Activated CD4-positive, alpha-beta memory T cell treated with anti-CD3 and anti-CD28 coated beads for 36 hours (primary cell): ENCODE results near the gene SPRY1. TPM values are rescaled to one million over a fixed set of nuclear protein-coding genes. Genes with fewer than 3 reads are reported as not detected.

Source experiments
- CTCF ChIA-PET: fragments of 350-600 bp; sonication (Branson Sonifier 250); formaldehyde crosslinking; loops from one replicate; lab custom pipeline; 2021; ENCODE audit warnings: antibody characterized with exemption, inconsistent platforms; lab: Charles Lee
- POLR2A ChIA-PET: fragments of 350-600 bp; sonication (Branson Sonifier 250); formaldehyde crosslinking; loops from one replicate; lab custom pipeline; 2021; ENCODE audit warnings: antibody characterized with exemption; lab: Charles Lee
- DNase-seq: peaks from one replicate; pipeline ENCODE4 v3.0.0-alpha.2; 2020
- H3K27ac Mint-ChIP-seq: one replicate; pipeline ENCODE4 v1.8.0; 2021; ENCODE audit warnings: mixed read lengths
- H3K27me3 Mint-ChIP-seq: one replicate; pipeline ENCODE4 v1.8.0; 2021; ENCODE audit warnings: mixed read lengths
- H3K36me3 Mint-ChIP-seq: one replicate; pipeline ENCODE4 v1.8.0; 2021; ENCODE audit warnings: mixed read lengths
- H3K4me1 Mint-ChIP-seq: one replicate; pipeline ENCODE4 v1.8.0; 2021; ENCODE audit warnings: low read depth, mixed read lengths
- H3K4me3 Mint-ChIP-seq: one replicate; pipeline ENCODE4 v1.8.0; 2021; ENCODE audit warnings: mild to moderate bottlenecking, mixed read lengths
- H3K9me3 Mint-ChIP-seq: one replicate; pipeline ENCODE4 v1.8.0; 2021; ENCODE audit warnings: mixed read lengths
- intact Hi-C: fragments of 100-400 bp; cut with micrococcal nuclease; formaldehyde crosslinking; loops from one replicate; pipeline ENCODE4 v1.15.1; 2023
- total RNA-seq, 2 experiments: library from RNA; stranded (reverse); gene quantifications; one replicate each; pipeline ENCODE4 v1.2.3, GENCODE V29; 2021

The SPRY1 gene
- total RNA-seq, 2 experiments from 2014 or later, result 11.1 to 14.0 TPM

DNA sequence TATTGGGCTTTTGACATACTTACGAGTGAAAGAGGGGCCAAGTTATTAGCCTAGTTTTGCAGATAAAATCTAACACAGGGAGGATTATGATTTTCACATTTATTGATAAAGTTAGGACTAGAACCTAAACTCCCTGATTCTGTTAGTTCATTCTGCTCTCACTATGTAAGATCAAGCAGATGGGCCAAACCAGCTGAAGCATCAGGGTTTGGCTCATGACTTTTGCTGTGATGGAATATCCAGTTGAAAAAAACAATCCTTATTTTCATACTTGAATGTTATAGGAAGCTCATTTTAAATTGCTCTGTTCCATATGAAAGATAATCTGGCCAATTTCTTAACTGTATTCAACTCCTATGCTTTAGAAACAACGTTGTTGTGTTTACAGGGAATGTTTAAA lies 21.2 kb downstream of the SPRY1 start:
- Mint-ChIP-seq H3K36me3 (no peaks in the 10 kb centered on the region), H3K4me3 (no peak overlapping the region), H3K27me3 (peaks cover 1% of the 10 kb centered on the region), H3K4me1 (peaks cover 44% of the 10 kb centered on the region), H3K9me3 (no peaks in the 10 kb centered on the region), H3K27ac (no peak overlapping the region)
- intact Hi-C loops, result no loop called here
- CTCF ChIA-PET, result no interaction called here
- DNase-seq, result no peak
- POLR2A ChIA-PET, result interaction anchor here (1.9 kb wide), 1 partner anchor 18 kb away, joined by 9 read pairs; no protein-coding TSS in a partner anchor

- CTCF ChIA-PET, result interaction anchor here (1.0 kb wide), 1 partner anchor 10 kb away, joined by 3 read pairs; no protein-coding TSS in a partner anchor
- peaks cover 1% of the 10 kb centered on the region for H3K27me3 Mint-ChIP-seq
- no peak overlapping the region for H3K4me3 Mint-ChIP-seq
- intact Hi-C loops, result no loop called here
- no peaks in the 10 kb centered on the region for H3K36me3 Mint-ChIP-seq
- DNase-seq, result no peak
- H3K4me1 Mint-ChIP-seq, result peaks cover 43% of the 10 kb centered on the region
- no peak overlapping the region for H3K27ac Mint-ChIP-seq
- POLR2A ChIA-PET, result interaction anchor here (1.9 kb wide), 1 partner anchor 19 kb away, joined by 9 read pairs; no protein-coding TSS in a partner anchor
- no peaks in the 10 kb centered on the region for H3K9me3 Mint-ChIP-seq
Observed at GRCh38 chr4:123418351-123418931, 21.8 kb downstream of the SPRY1 start.

- intact Hi-C loops, result loop anchor here (1.0 to 2.0 kb wide), 3 partner anchors 21 to 253 kb away; no protein-coding TSS in a partner anchor
- ChIA-PET POLR2A (interaction anchor here (1.7 kb wide), 1 partner anchor 23 kb away, joined by 8 read pairs; the partner anchor contains the start of gene SPRY1), CTCF (no interaction called here)
- Mint-ChIP-seq H3K27me3 (peaks cover 1% of the 10 kb centered on the region), H3K9me3 (no peaks in the 10 kb centered on the region), H3K27ac (peak overlapping the region; percentile 83), H3K4me3 (no peak overlapping the region), H3K36me3 (no peaks in the 10 kb centered on the region), H3K4me1 (peaks cover 44% of the 10 kb centered on the region)
- no peak for DNase-seq
Observed at GRCh38 chr4:123419885-123420755, 23.5 kb downstream of the SPRY1 start.

DNA sequence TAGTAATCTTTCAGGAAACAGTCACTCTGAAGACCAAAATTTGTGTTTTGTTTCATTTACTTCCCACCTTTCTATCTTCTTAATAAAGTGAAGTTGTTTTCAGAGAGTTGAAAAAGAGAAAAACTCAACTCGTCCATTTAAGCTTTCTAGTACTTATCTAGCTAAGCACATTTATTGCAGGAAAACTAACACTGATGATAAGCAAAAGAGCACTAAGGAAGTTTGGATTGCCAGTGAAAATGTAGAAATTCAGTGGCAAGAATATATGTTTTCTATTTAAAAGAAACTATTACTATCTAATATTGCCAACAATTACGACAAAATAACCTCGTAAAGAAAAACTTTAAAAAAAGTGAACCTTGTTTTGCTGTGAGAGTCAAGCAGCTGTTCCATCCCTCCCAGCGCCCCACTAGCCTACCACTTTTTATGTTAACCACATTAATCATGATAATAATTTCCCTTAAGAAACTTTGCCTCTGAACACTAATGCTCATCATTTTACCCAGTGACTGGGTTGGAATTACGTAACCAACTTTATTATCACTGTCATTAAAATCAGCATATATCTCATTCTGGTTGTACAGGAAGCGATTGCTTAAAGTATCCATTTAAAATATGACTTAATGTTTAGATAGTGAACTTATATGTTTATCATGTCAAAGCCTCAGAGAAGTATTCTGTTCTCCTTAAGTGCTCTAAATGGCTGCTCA lies 24.8 kb downstream of the SPRY1 start:
- ChIA-PET POLR2A (interaction anchor here (1.7 kb wide), 1 partner anchor 24 kb away, joined by 8 read pairs; the partner anchor contains the start of gene SPRY1), CTCF (no interaction called here)
- no peak for DNase-seq
- Mint-ChIP-seq H3K27me3 (peaks cover 1% of the 10 kb centered on the region), H3K27ac (peak overlapping the region; percentile 72), H3K9me3 (no peaks in the 10 kb centered on the region), H3K36me3 (no peaks in the 10 kb centered on the region), H3K4me1 (peaks cover 39% of the 10 kb centered on the region), H3K4me3 (peak overlapping the region; percentile 52)
- intact Hi-C loops, result loop anchor here (2.0 kb wide), 1 partner anchor 63 kb away; no protein-coding TSS in a partner anchor

DNA sequence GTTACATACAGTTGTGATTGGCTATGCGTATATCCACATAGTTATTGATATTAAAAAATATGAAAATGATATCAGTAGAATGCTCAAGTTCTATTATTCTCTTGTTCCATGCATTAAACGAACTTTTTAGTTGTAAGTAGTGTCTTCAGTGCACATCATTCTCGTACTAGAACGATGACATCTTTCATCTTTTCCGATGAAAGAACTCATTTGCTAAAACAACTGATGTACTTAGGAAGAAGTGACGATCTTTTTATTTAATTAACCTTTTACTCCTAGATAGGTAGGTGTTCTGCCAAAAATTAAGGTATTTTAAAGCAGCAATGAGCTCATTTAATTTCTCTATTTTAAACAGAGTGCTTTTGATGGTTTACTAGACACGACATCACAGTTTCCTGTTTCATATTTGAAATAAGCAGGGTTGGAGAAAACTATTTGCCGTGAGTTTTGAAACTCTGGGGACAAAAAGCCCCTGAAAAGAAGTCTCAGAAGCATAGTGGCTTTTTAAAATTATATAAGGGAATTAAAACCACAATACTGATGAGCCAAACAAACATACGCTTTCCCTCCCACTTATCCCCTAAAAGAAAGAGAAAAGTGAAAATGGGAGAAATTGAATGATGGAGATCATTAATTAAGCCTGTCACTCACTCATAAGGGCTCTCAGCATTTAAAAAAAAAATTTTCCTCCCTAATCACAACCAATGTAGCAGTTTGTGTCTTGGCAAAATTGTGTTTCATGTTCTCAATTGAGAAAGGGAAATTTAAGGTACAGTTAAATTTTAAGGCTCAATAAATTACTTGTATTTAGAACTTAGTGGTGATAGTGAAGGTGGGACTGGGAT lies 25.6 kb downstream of the SPRY1 start:
- H3K27ac Mint-ChIP-seq, result peak overlapping the region; percentile 72
- peaks cover 1% of the 10 kb centered on the region for H3K27me3 Mint-ChIP-seq
- intact Hi-C loops, result loop anchor here (1.0 to 2.0 kb wide), 3 partner anchors 21 to 63 kb away; no protein-coding TSS in a partner anchor
- POLR2A ChIA-PET, result no interaction called here
- peaks cover 3% of the 10 kb centered on the region for H3K9me3 Mint-ChIP-seq
- H3K4me3 Mint-ChIP-seq, result peak overlapping the region; percentile 52
- CTCF ChIA-PET, result interaction anchor here (0.7 kb wide), 1 partner anchor 250 kb away, joined by 3 read pairs; no protein-coding TSS in a partner anchor
- H3K4me1 Mint-ChIP-seq, result peaks cover 36% of the 10 kb centered on the region
- no peak for DNase-seq
- no peaks in the 10 kb centered on the region for H3K36me3 Mint-ChIP-seq

DNA sequence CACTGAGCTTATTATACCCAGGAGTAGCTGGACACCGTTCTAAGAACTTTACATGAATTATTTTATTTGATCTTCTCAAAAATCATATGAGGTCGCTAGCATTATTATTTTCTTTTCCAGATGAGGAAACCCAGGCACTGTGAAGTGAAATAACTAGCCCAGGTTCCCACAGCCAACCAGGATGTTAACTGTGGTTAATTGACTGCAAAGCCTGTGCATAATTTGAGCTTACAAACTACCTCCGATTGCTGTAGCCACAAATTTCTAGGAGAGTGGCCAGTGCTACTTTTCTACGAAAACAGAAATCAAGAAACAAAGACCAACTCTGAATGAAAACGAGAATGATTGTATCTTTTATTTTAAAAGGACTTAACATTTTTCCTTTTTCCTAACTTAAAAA lies 27.2 kb downstream of the SPRY1 start:
- peaks cover 29% of the 10 kb centered on the region for H3K4me1 Mint-ChIP-seq

GRCh38 chr4:123427951-123428350 lies 31.4 kb downstream of the SPRY1 start:
- intact Hi-C loops, result no loop called here
- ChIA-PET CTCF (no interaction called here), POLR2A (no interaction called here)
- no peak for DNase-seq
- no peak overlapping the region for H3K27ac Mint-ChIP-seq
- H3K9me3 Mint-ChIP-seq, result peaks cover 13% of the 10 kb centered on the region
- H3K27me3 Mint-ChIP-seq, result peaks cover 2% of the 10 kb centered on the region
- H3K4me1 Mint-ChIP-seq, result peaks cover 10% of the 10 kb centered on the region
- H3K36me3 Mint-ChIP-seq, result peaks cover 2% of the 10 kb centered on the region
- no peak overlapping the region for H3K4me3 Mint-ChIP-seq

More for the DNA sequence above, 27.2 kb downstream of the SPRY1 start:
- DNase-seq, result no peak
- Mint-ChIP-seq H3K9me3 (peaks cover 13% of the 10 kb centered on the region), H3K27me3 (peaks cover 1% of the 10 kb centered on the region), H3K36me3 (peaks cover 2% of the 10 kb centered on the region), H3K27ac (no peak overlapping the region), H3K4me3 (peak overlapping the region; percentile 1)
- POLR2A ChIA-PET, result interaction anchor here (0.6 kb wide), 1 partner anchor 24 kb away, joined by 3 read pairs; no protein-coding TSS in a partner anchor
- CTCF ChIA-PET, result no interaction called here
- intact Hi-C loops, result loop anchor here (2.0 kb wide), 1 partner anchor 55 kb away; no protein-coding TSS in a partner anchor

DNA sequence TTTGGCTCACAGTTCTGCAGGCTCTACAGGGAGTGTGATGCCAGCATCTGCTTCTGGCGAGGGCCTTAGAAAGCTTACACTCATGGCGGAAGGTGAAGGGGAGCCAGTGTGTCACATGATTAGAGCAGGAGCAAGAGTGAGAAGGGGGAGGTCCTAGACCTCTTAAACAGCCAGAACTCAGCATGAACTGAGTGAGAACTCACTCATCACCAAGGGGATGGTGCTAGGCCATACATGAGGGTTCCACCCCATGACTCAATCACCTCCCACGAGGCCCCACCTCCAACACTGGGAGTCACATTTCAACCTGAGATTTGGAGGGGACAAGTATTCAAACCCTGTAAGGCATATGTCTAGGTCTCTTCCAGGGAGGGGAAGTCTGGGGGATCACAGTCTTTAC lies 33.4 kb downstream of the SPRY1 start:
- CTCF ChIA-PET, result no interaction called here
- no peak overlapping the region for H3K4me3 Mint-ChIP-seq
- peaks cover 3% of the 10 kb centered on the region for H3K4me1 Mint-ChIP-seq
- peak; percentile 34 for DNase-seq
- no peak overlapping the region for H3K27ac Mint-ChIP-seq
- H3K36me3 Mint-ChIP-seq, result peaks cover 2% of the 10 kb centered on the region
- H3K27me3 Mint-ChIP-seq, result peaks cover 2% of the 10 kb centered on the region
- intact Hi-C loops, result no loop called here
- peaks cover 15% of the 10 kb centered on the region for H3K9me3 Mint-ChIP-seq
- POLR2A ChIA-PET, result no interaction called here

DNA sequence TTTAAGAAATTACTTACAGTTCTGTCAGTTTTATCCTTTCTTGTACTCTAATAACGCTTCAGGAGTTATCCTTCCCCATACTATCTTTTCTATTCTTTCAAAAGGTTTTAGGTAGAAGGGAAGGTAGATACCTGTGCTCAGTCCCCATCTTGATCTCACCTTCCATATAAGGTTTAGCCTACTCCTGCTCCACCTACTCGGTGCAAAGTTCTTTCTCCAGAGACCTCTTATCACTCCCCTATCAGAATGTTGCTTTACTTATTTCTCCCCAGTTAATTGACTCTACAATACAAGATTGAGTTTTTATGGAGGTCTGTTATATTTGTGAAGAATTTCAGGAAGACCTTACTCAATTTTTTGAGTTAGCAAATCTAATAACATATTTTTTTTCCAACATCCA lies 33.9 kb downstream of the SPRY1 start:
- H3K4me1 Mint-ChIP-seq, result peaks cover 3% of the 10 kb centered on the region
- peaks cover 2% of the 10 kb centered on the region for H3K27me3 Mint-ChIP-seq
- intact Hi-C loops, result no loop called here
- CTCF ChIA-PET, result no interaction called here
- peaks cover 2% of the 10 kb centered on the region for H3K36me3 Mint-ChIP-seq
- H3K27ac Mint-ChIP-seq, result no peak overlapping the region
- no peak for DNase-seq
- POLR2A ChIA-PET, result no interaction called here
- H3K9me3 Mint-ChIP-seq, result peaks cover 15% of the 10 kb centered on the region
- no peak overlapping the region for H3K4me3 Mint-ChIP-seq

GRCh38 chr4:123433573-123433972 lies 37.0 kb downstream of the SPRY1 start:
- H3K4me1 Mint-ChIP-seq, result peaks cover 3% of the 10 kb centered on the region
- intact Hi-C loops, result no loop called here
- DNase-seq, result no peak
- POLR2A ChIA-PET, result no interaction called here
- H3K27me3 Mint-ChIP-seq, result peaks cover 2% of the 10 kb centered on the region
- H3K4me3 Mint-ChIP-seq, result no peak overlapping the region
- peaks cover 4% of the 10 kb centered on the region for H3K9me3 Mint-ChIP-seq
- CTCF ChIA-PET, result no interaction called here
- H3K36me3 Mint-ChIP-seq, result no peaks in the 10 kb centered on the region
- no peak overlapping the region for H3K27ac Mint-ChIP-seq

GRCh38 chr4:123433976-123434375 lies 37.4 kb downstream of the SPRY1 start:
- DNase-seq, result no peak
- Mint-ChIP-seq H3K4me3 (no peak overlapping the region), H3K27ac (no peak overlapping the region), H3K36me3 (no peaks in the 10 kb centered on the region), H3K4me1 (peaks cover 3% of the 10 kb centered on the region), H3K9me3 (peaks cover 2% of the 10 kb centered on the region), H3K27me3 (peaks cover 2% of the 10 kb centered on the region)
- intact Hi-C loops, result no loop called here
- CTCF ChIA-PET, result no interaction called here
- POLR2A ChIA-PET, result no interaction called here
